GM18873 (cell line): Measurements from ENCODE around the gene SLC25A23.
A peak's percentile ranks its signal among the peaks of the same experiment; 100 is the strongest.
"Not testable (repeated sequence)": the region's sequence is repeated elsewhere in the genome, so short reads cannot be mapped to it uniquely, and the experiment has no call there.

ENCODE experiments used
- ATAC-seq: cut with Tn5 transposase; IDR thresholded peaks from one replicate; pipeline ENCODE4 v1.9.1; 2021; ENCODE audit warnings: mild to moderate bottlenecking, moderate library complexity, moderate number of reproducible peaks; ENCODE audit not compliant: unreplicated experiment, low FRiP score

The SLC25A23 gene

GRCh38 chr19:6459262-6460098, at the start of gene SLC25A23:
SLC25A23 (minus strand) TSS chr19:6459792; CDS start chr19:6459628, 164 bp downstream.
- ATAC-seq: peak; percentile 3

GRCh38 chr19:6508028-6508771, 48.6 kb upstream of the SLC25A23 start:
- not testable (repeated sequence) for ATAC-seq

DNA sequence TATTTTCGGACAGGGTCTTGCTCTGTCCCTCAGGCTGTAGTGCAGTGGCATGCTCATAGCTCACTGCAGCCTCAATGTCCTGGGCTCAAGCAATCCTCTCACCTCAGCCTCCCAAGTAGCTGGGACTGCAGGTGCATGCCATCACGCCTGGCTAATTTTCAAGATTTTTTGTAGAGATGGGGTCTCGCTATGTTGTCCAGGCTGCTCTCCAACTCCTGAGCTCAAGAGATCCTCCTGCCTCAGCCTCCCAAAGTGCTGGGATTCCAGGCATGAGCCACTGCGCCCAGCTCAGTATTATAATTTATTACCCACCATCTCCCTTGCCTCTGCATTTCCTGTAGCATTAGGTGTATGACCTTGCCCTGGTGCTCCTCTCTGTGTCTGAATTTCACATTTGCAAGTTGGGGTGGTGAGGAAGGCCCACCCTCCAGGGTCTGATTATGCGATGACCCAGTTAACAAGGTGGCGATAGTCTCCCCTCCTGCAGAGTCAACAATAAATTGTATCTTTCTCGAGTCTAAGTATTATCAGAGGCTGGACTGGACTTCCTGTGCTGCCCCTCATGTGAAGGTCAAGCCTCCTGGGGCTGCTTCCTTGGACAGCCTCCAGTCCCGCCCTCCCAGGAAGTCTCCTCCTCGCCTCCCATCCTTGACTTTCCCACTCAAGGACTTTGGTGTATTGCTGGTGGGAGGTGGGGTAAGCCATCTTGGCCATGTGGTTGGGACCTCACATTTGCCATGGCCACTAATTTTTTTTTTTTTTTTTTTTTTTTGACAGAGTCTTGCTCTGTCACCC, 44.0 kb upstream of the SLC25A23 start:
- ATAC-seq: no peak

GRCh38 chr19:6501740-6502648, 42.4 kb upstream of the SLC25A23 start, which contains the start of gene TUBB4A:
TUBB4A (minus strand) TSS chr19:6502309; CDS start chr19:6502212, 97 bp downstream.
- no peak for ATAC-seq

GRCh38 chr19:6500837-6501739, 41.5 kb upstream of the SLC25A23 start:
- no peak for ATAC-seq

- ATAC-seq: no peak
Measured at GRCh38 chr19:6499052-6499790, 39.6 kb upstream of the SLC25A23 start.

DNA sequence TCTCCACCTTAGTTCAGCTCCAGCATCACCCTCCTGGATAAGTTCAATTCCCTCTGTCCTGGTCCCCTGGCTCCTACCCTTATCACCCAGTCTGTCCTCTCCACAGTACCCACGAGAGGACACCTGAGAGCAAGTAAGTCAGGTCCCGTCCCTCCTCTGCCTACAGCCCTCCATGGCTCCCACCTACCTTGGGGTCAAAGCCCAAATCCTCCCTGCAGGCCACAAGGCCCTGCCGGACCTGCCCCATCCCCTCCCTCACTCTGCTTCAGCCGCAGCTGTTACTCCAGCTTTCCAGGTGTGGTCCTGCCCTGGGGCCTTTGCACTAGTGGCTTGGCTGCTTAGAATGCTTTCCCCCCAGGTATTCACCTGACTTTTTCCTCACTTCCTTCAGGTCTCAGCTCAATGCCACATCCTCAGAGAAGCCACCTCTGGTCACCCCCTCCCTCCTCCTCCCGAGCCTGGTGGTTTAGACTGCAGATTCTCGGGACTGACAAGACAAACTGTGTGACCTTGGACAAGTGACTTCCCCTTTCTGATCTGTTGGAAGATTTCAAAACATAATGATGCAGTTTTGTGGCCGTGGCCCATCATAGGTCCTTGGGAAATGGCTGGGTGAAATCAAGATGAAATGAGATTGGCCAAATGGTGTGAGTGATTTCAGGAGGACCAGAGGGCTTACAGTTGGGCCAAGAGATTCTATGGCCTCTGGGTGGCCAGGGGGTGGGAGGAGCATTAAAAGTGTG, 38.9 kb upstream of the SLC25A23 start:
- ATAC-seq: no peak

GRCh38 chr19:6495947-6496346, 36.4 kb upstream of the SLC25A23 start:
- no peak for ATAC-seq

DNA sequence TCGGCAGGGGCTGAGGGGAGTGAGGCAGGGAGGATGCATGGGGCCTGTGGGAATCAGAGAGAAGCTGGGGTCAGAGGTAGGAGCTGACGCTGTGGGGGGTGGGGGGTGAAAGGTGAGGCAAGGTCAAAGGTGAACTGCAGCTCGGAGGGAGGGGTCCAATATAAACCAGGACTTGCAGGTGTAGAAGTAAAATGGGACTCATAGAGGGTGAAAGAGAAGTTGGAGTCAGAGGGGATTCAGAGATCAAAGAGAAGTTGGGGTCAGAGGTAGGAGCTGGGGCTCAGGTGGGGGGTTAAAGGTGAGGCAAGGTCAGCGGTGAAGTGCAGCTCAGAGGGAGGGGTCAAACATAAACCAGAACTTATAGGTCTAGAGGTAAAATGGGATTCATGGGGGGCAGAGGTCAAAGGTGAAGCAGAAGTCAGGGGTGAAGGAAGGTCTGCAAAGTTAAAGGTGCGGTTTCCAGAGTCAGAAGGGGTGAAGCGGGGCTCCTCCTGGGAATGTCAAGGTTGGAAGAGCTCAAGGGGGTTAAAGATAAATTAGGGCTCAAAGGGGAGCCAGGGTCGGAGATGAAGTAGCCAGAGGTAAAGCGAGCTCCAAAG, 34.9 kb upstream of the SLC25A23 start:
- ATAC-seq: no peak

- ATAC-seq: no peak
Measured at GRCh38 chr19:6491802-6492592, 32.4 kb upstream of the SLC25A23 start.

GRCh38 chr19:6490134-6490533, 30.5 kb upstream of the SLC25A23 start:
- ATAC-seq: no peak

GRCh38 chr19:6489278-6490061, 29.9 kb upstream of the SLC25A23 start:
- ATAC-seq: no peak

- ATAC-seq: no peak
Measured at GRCh38 chr19:6484831-6485230, 25.2 kb upstream of the SLC25A23 start.

DNA sequence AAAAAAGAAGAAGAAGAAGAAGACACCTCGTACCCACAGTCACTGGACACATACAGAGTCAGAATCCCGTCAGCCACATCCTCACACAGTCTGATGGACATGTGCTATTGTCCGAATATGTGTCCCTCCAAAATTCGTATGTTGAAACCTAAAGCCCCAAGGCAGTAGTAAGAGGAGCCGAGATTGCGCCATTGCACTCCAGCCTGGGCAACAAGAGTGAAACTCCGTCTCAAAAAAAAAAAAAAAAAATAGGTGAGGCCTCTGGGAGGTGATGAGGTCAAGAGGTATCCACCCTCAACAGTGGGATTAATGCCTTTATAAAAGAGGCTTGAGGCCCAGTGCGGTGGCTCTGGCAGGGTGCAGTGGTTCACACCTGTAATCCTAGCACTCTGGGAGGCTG, 24.6 kb upstream of the SLC25A23 start:
- ATAC-seq: no peak

- ATAC-seq: no peak
Measured at GRCh38 chr19:6483235-6483634, 23.6 kb upstream of the SLC25A23 start.

- ATAC-seq: no peak
Measured at GRCh38 chr19:6482343-6482686, 22.7 kb upstream of the SLC25A23 start.
